Mononuclear cell (primary cell): ENCODE measurements around the gene CMTM1. TPM values are rescaled to one million over a fixed set of nuclear protein-coding genes. Genes with fewer than 3 reads are reported as not detected.
"Not testable (repeated sequence)": the region's sequence is repeated elsewhere in the genome, so short reads cannot be mapped to it uniquely, and the experiment has no call there.

ENCODE experiments used
- H3K27me3 ChIP-seq: 2 replicates; pipeline ENCODE4 v1.6.0; 2011; ENCODE audit warnings: low read length, control low read depth; ENCODE audit not compliant: insufficient read depth
- H3K4me1 ChIP-seq: 2 replicates; pipeline ENCODE4 v1.5.1; 2011; ENCODE audit warnings: mild to moderate bottlenecking, low read length, control low read depth; ENCODE audit not compliant: insufficient read depth
- H3K4me3 ChIP-seq: 2 replicates; pipeline ENCODE4 v1.5.1; 2011; ENCODE audit warnings: mild to moderate bottlenecking, low read length, moderate library complexity
- H3K9me3 ChIP-seq: 2 replicates; pipeline ENCODE4 v1.5.1; 2011; ENCODE audit warnings: low read depth, mild to moderate bottlenecking, control low read depth, low read length
- total RNA-seq: library from RNA; depleted of rRNA; stranded (reverse); fragments of >200 nt; gene quantifications from one replicate; pipeline ENCODE4 v1.2.3, GENCODE V29; 2012

CMTM1 gene
- total RNA-seq, 1 donor: 0.21 TPM

GRCh38 chr16:66588981-66589713 is 22.9 kb downstream of the CMTM1 start:
- no peaks in the 10 kb centered on the region for H3K27me3 ChIP-seq
- no peaks in the 10 kb centered on the region for H3K9me3 ChIP-seq
- peaks cover 63% of the 10 kb centered on the region for H3K4me1 ChIP-seq
- no peak overlapping the region for H3K4me3 ChIP-seq

- peak overlapping the region; percentile 12 for H3K4me3 ChIP-seq
- peaks cover 61% of the 10 kb centered on the region for H3K4me1 ChIP-seq
Measured at GRCh38 chr16:66590322-66590721, 24.1 kb downstream of the CMTM1 start.

GRCh38 chr16:66591018-66591417 is 24.8 kb downstream of the CMTM1 start:
- Histone ChIP-seq H3K9me3 (no peaks in the 10 kb centered on the region), H3K27me3 (no peaks in the 10 kb centered on the region), H3K4me3 (no peak overlapping the region), H3K4me1 (peaks cover 54% of the 10 kb centered on the region)

More at GRCh38 chr16:66590322-66590721, 24.1 kb downstream of the CMTM1 start:
- Histone ChIP-seq H3K9me3 (no peaks in the 10 kb centered on the region), H3K27me3 (no peaks in the 10 kb centered on the region)

- H3K27me3 ChIP-seq: no peaks in the 10 kb centered on the region
- no peaks in the 10 kb centered on the region for H3K9me3 ChIP-seq
- H3K4me3 ChIP-seq: no peak overlapping the region
- H3K4me1 ChIP-seq: peaks cover 41% of the 10 kb centered on the region
Measured at GRCh38 chr16:66592241-66592640, 26.0 kb downstream of the CMTM1 start.

GRCh38 chr16:66592814-66593213 is 26.6 kb downstream of the CMTM1 start:
- Histone ChIP-seq H3K27me3 (no peaks in the 10 kb centered on the region), H3K9me3 (no peaks in the 10 kb centered on the region), H3K4me1 (peaks cover 36% of the 10 kb centered on the region), H3K4me3 (no peak overlapping the region)

- Histone ChIP-seq H3K4me3 (no peak overlapping the region), H3K4me1 (peaks cover 22% of the 10 kb centered on the region), H3K27me3 (no peaks in the 10 kb centered on the region), H3K9me3 (no peaks in the 10 kb centered on the region)
Measured at GRCh38 chr16:66594739-66595138, 28.5 kb downstream of the CMTM1 start.

GRCh38 chr16:66596559-66596958 is 30.3 kb downstream of the CMTM1 start:
- not testable (repeated sequence) for H3K4me3 ChIP-seq, H3K9me3 ChIP-seq

GRCh38 chr16:66596986-66597848 is 31.0 kb downstream of the CMTM1 start:
- no peaks in the 10 kb centered on the region for H3K27me3 ChIP-seq
- H3K4me3 ChIP-seq: no peak overlapping the region
- H3K9me3 ChIP-seq: no peaks in the 10 kb centered on the region
- peaks cover 9% of the 10 kb centered on the region for H3K4me1 ChIP-seq

More at GRCh38 chr16:66596559-66596958, 30.3 kb downstream of the CMTM1 start:
- H3K4me1 ChIP-seq, H3K27me3 ChIP-seq: not testable (repeated sequence)

- H3K9me3 ChIP-seq: no peaks in the 10 kb centered on the region
- no peaks in the 10 kb centered on the region for H3K27me3 ChIP-seq
- H3K4me3 ChIP-seq: no peak overlapping the region
- H3K4me1 ChIP-seq: peaks cover 9% of the 10 kb centered on the region
Measured at GRCh38 chr16:66598111-66598510, 31.9 kb downstream of the CMTM1 start.

- Histone ChIP-seq H3K4me1 (peaks cover 13% of the 10 kb centered on the region), H3K9me3 (no peaks in the 10 kb centered on the region), H3K27me3 (no peaks in the 10 kb centered on the region), H3K4me3 (no peak overlapping the region)
Measured at GRCh38 chr16:66599726-66600125, 33.5 kb downstream of the CMTM1 start.

- peaks cover 9% of the 10 kb centered on the region for H3K4me1 ChIP-seq
- no peak overlapping the region for H3K4me3 ChIP-seq
- H3K27me3 ChIP-seq: no peaks in the 10 kb centered on the region
- no peaks in the 10 kb centered on the region for H3K9me3 ChIP-seq
Measured at GRCh38 chr16:66600477-66600876, 34.2 kb downstream of the CMTM1 start.

- Histone ChIP-seq H3K4me3 (no peak overlapping the region), H3K27me3 (no peaks in the 10 kb centered on the region), H3K9me3 (no peaks in the 10 kb centered on the region), H3K4me1 (peaks cover 19% of the 10 kb centered on the region)
Measured at GRCh38 chr16:66601471-66601870, 35.2 kb downstream of the CMTM1 start.

GRCh38 chr16:66603537-66604375 is 37.5 kb downstream of the CMTM1 start:
- Histone ChIP-seq H3K4me3 (peak overlapping the region; percentile 47), H3K4me1 (peaks cover 42% of the 10 kb centered on the region), H3K27me3 (no peaks in the 10 kb centered on the region), H3K9me3 (no peaks in the 10 kb centered on the region)

GRCh38 chr16:66604376-66605176 is 38.3 kb downstream of the CMTM1 start, which contains the start of gene CMTM3:
Gene CMTM3 (plus strand): TSS chr16:66604704. CDS start chr16:66604806, 102 bp downstream.
- peak within 1 kb of the TSS; percentile 62 for H3K4me3 ChIP-seq
- no peaks in the 10 kb centered on the region for H3K27me3 ChIP-seq
- H3K9me3 ChIP-seq: no peaks in the 10 kb centered on the region
- H3K4me1 ChIP-seq: peaks cover 44% of the 10 kb centered on the region
